Measurements from ENCODE around the gene METTL4.

The METTL4 gene

DNA sequence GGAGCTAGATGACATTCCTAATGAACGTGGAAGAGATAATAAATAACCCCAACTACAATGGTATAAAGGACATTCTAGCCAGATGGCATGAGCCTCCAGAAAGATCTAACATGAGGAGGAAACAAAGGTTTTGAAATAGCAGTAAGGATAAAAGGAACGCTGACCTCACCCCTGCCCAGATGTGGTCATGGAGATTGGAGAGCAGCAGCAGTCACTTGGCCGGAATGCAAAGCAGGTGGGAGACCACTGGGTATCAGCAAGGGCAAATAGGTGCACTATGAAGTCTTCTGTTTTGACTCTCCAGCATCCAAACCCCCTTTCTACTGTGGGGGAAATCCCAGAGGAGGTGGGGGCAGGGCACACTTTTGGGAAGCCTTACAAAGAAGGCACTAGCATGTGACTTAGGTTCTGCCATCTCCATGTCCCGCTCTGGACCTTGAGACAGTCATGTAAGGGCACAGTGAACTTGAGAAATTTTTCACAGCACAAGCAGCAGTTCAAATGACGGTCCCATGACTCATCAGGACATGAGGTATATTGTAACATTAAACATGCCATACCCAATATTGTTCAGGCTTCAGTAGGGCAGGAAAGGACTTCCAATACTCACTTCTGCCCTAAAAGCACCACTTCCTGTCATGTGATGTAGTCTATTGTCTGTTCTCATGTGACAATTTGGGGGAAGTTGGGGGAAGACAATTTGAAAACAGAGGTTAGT, 55.2 kb downstream of the METTL4 start:
- no peak for DNase-seq

DNA sequence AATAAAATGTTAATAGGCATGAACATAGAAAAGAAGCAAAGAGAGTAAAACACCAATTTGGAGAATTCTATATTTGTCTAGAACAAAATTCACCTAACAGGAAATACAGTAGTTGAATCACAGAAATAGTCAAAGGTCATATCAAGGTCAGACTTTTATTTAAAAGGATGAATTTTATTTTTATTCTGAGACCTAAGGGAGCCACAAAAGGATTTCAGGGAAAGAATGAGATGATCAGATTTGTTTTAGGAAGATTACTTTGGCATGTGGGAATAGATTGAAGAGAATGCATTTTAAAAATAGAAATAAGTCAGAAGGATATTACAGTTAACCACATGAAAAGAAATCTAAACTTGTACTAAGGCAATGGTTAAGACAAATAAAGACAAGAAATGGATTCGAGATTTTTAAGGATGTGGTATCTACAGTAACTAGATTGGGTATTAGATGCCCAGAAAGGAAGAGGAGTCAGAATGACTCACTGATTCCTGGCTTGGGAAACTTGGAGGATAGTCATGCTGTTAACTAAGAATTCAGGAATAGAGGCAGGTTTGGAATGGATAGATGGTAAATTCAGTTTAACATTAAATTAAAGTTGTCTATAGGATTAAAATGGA, 56.0 kb downstream of the METTL4 start:
- no peak for DNase-seq

DNA sequence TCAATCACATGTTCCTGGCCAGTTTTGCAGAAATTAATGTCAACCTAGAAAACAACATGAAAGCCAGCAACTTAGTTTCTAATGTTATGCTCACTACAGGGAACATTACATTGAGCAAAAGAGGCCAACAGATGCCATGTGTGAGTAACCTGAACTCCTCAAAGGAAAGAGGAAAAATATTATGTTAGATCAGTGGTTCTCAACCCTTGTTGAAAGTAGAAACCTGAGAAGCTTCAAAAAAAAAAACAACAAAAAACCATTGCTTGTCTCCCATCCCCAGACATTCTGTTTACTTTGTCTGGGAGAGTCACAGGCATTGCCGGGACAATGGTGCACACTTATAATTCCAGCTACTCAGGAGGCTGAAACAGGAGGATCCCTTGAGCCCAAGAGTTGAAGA, 57.7 kb downstream of the METTL4 start:
- DNase-seq, result no peak

DNA sequence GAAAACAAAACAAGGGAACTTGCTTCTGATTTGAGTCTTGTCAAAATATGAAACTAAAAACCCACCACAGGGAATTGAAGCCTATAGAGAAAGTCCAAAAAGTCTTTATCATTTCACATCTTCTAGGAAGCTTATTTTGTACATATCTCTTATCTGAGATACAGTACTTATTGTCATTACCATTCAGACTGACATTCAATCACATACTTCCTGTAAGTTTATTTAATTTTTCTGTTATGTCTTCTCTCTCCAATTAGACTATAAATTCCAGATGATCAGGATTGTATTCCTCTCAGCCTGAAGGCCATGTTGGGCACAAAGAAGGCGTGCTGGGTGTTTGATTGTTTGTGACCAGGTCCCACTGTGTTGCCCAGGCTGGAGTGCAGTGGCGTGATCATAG, 59.2 kb downstream of the METTL4 start:
- no peak for DNase-seq

DNA sequence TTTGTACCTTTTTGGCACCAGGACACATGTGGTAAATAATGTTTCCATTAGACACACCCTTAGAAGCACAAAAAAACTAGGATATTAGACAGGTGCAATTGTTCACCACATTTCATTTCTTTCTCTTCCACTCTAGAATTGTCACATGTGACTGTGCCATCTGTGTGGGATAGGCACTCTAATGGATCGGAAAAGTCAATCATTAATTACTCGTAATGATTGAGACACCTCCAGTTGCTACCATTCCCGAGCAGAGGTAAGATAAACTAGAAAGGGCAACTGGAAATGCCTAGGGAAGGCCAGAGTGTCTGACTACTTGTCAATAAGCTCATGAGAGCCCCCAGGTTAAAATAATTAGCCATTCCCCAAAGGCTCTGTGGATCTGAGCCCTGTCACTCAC, 59.9 kb downstream of the METTL4 start:
- no peak for DNase-seq

DNA sequence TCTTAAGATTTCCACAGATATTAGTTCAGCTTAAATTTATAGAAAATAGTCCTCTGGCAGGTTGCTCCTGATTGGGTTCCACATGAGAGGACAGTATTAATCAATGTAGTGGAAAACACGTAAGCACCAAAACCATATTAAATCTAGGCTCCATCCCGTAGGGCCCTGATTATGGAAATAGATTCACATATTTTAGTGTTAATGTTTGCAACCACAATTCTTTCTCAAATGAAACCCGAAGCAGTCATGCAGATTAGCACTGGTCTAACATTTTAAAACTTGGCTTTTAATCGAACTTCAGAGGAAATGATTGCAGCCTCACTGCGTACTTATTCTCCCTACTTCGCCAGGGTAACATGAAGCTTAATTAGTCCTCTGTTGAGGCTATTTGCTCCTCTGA, 60.9 kb downstream of the METTL4 start:
- DNase-seq, result no peak

DNA sequence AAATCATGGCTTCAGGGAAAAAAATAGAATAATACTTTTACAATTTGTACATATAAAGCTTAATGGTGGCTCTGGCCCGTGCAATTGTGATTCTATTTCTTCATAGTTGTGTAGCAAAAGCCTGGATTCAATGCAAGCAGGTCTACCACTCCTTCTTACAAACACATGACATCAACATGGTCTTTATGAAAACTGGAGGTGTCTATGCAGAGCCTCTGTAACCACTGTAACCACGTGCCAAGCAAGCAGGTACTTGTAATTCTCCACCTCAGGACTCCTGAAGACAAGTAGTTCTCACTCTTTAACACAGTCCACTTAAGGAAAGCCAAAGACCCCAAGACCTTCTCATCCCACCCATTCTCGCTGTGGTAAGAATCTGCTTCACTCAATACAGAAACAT, 62.6 kb downstream of the METTL4 start:
- DNase-seq, result no peak

DNA sequence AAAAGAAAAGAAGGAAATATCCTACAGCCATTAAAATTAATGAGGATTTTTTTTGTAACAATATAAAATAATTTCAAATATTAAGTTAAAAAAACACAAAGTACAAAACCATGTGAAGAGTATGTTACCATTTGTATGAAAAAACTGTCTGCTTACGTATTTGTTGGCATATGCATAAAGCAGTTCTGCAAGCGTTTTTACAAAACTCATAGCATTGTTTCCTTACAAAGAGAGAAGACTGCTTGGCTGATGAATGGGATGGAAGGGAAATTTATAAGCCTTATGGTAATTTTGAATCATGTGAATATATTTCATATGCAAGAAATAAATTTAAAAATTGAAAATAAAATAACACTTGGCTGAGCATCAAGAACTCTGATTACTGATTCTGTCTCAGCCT, 63.1 kb downstream of the METTL4 start:
- DNase-seq, result no peak

DNA sequence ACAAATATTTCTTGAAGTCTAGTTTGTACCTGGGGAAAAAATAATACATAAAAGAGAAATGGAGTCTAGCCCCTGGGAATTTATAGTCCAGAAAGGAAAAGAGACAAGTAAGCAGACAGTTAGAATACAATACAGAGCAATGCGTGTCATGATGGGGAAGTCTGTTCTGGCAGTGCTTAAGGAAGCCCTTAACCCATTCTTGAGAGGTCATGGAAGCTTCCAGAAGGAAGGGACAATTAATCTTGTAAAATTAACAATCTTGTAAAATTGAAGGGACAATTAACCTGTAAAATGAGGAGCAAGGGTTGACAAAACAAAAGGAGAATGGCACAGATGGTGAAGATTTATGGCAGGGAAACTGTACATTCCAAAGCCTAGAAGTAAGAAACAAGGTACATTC, 66.7 kb downstream of the METTL4 start:
- no peak for DNase-seq

DNA sequence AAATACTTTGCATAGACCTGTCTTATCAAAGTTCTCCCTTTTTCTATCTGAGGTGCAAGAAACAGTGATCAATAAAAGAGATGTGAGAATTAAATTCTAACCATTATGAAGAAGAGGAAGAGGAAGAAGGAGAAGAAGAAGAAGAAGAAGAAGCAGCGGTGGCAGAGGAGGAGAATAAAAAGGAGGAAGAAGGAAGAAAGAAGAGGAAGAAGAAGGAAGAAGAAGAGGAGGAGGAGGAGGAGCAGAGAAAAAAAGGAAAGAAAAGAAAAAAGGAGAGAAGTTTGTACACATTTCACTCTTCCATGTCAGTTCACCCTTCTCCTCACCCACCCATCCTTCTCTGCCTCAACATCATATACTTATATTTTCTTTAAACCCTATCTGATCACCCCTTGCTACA, 68.4 kb downstream of the METTL4 start:
- DNase-seq, result no peak

DNA sequence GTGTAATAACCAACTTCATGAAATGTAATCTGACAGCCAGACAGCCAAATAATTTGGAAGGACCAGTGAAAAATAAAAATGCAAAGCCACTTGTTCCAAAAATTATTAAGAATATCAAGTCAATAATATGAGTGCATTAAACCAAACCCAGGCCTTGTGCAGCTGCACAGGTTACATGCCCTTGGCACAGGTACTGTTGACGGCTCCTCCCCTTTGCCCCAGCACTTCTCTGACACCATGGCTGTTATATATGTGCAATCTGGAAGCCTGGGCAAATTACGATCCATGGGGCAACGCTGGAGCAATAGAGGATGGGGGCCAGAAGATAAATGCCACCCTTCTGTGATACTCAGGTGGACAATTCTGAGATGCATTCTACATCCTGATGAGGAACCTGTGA, 68.9 kb downstream of the METTL4 start:
- DNase-seq, result no peak

DNA sequence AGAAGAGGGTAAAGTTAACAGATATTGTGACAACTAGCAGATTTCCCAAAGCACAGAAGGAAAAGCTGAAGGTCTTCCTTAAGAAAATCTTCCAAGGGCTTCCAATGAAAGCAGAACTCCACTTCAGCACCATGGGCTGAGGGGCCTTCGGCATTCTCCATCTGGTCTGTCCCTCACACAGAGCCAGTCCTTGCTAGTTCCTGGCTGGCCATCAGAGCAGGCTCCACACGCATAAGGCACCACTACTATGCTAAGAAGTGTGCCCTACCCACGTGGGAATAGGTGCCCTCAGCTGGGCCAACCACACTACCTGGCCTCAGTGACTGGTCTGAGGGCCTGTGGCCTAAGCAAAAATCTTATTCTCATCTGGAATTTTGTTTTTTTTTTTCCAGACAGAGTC, 73.5 kb downstream of the METTL4 start:
- DNase-seq, result no peak

DNA sequence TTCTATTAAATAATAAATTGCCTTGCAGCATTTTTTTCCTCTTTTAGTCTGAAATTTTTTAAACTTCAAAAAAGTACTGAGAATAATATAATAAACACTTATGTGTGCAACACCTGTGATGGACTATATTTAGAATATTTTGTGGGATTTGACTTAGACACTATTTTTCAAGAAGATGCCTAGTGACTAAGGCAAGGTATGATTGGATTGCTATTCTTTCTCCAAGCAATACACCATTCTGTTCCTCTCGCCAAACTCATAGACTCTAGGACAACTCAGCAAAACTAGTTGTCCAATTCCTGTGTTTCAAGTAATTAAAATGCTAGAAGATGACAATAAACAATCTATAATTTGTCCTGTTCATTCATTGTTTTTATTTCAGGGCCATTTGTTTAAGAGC, 75.9 kb downstream of the METTL4 start:
- DNase-seq, result no peak

DNA sequence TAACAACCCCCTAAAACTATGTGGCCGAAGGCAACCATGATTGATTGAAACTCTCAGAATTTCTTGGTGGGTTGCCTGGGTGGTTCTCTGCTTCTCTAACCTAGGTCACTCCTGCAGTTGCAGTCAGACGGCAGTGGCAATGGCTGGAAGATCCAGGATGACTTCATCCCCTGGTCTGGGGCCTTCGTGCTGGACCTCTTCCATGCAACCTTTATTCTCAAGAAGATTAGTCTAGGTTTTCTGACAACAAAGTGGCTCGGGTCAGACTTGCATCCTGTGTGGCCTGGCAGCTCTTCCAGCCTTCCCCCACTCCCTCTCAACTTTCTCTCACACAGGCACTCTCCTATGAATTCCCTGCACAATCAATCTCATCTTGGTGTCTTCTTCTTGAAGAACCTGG, 76.4 kb downstream of the METTL4 start:
- no peak for DNase-seq

Data from hippocampal formation (tissue), 2 donors.